ENCODE results near the gene IRAK3.

- no peak for TF ChIP-seq CTCF (IDR thresholded peaks at IDR 0.05)
- TF ChIP-seq EP300 (IDR thresholded peaks at IDR 0.05), result no peak
Observed at GRCh38 chr12:66199831-66200509, 11.0 kb downstream of the IRAK3 start.

Measured in ovary (tissue), 3 donors.